Caki2 (cell line): Measurements from ENCODE around the gene SYNDIG1. TPM values are rescaled to one million over a fixed set of nuclear protein-coding genes. Genes with fewer than 3 reads are reported as not detected.

Experiments used
- DNase-seq: peaks from one replicate; pipeline ENCODE4 v3.0.0-alpha.2; 2015; ENCODE audit warnings: low read depth
- in situ Hi-C: cut with HindIII; loops from 2 replicates; pipeline ENCODE4 v1.10.0; 2016; ENCODE audit warnings: low sequenced_read_pairs, low pct_unique_long_range_greater_than_20kb, mixed read lengths
- total RNA-seq: library from RNA; depleted of rRNA; stranded (reverse); fragments of >200 nt; shearing (Covaris generic); gene quantifications from 2 replicates; pipeline ENCODE4 v1.2.3, GENCODE V29; 2014; ENCODE audit warnings: low replicate concordance; rRNA removed

The SYNDIG1 gene
- total RNA-seq, result 0.09 and 0.44 TPM in 2 replicates

DNA sequence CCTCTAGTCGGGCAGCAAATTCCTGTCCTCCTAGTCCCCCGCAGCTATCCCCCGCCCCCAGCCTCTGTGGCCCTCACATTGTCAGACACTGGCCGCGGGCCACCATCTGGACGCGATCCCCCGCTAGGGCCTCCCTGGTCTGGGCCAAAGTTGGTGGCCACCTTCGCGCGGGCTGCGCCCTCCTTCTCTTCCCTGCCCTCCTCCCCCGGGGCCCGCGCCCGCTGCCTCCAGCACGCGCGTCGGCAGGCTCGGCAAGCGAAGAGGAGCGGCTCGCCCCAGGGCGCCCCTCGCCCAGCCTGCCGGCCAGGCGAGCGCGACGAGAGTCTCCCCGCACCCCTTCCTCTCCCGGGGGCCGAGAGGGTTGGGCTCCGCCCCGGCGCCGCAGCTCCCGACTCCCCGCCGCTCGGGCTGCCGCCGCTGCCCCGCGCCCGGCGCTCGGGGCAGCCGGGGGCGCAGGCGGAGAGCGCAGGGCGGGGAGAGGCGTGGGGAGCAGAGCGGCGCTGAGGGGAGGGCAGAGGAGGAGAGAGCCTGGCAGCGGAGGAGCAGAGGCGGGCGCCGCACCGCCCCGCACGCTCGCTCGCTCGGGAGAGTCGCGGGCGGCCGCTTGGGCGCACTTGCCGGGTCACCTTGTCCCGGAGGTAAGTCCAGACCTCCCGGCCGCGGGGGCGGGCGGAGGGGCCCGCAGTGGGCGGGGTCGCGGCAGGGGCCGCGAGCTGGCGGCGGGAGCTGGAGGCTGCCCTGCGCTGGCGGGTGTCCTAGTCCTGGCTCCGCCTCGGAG lies at the start of gene SYNDIG1:
TSS of gene SYNDIG1 (plus strand) at position 514 of the 778 bp plus-strand sequence. CDS start 73,469 bp downstream, outside the sequence.
- peak; percentile 35 for DNase-seq
- in situ Hi-C loops, result no loop called here

DNA sequence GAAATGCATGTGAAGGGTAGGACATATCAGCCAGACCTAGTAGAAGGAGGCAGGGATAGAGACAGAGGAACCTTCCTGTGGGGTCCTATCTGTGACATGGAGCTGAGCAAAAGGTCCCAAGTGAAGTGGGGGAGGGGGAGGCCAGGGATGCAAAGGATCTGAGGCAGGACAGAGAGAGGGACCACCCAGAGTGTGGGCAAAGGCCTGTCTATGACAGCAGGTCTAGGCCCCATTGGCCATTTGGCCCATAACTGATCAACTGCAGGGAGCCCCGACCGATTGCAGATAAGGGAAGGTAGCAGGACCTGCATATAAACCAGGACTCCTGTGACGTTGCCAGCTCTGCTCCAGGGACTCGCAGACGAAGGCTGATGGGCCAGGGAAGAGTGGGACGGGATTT lies 49.6 kb upstream of the SYNDIG1 start:
- no peak for DNase-seq
- in situ Hi-C loops, result no loop called here

GRCh38 chr20:24420567-24420966 lies 48.9 kb upstream of the SYNDIG1 start:
- in situ Hi-C loops, result no loop called here
- no peak for DNase-seq

DNA sequence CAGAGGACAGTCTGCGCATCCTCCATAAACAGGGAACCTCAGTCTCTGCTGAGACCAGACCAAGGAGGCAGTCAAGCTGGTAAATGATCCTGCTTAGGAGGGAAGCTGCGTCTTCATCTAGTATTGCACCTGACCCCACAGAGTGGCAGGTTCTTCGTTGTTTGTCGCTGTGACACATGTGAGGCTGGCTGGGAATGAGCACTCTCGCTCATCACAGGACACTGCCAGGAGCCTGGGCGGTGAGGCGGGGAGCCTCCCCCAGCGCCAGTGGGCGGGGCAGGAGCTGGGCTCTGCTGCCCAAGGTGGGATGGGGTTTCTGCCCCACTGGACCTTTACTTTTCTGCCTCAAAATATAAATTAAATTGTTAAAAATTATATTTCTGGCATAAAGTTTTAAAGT lies 48.4 kb upstream of the SYNDIG1 start:
- in situ Hi-C loops, result no loop called here
- DNase-seq, result no peak

- in situ Hi-C loops, result no loop called here
- DNase-seq, result no peak
Measured at GRCh38 chr20:24422091-24422760, 47.2 kb upstream of the SYNDIG1 start.

GRCh38 chr20:24423390-24424313 lies 45.8 kb upstream of the SYNDIG1 start:
- in situ Hi-C loops, result no loop called here
- DNase-seq, result no peak

- in situ Hi-C loops, result no loop called here
- DNase-seq, result no peak
Measured at GRCh38 chr20:24425523-24426135, 43.8 kb upstream of the SYNDIG1 start.

DNA sequence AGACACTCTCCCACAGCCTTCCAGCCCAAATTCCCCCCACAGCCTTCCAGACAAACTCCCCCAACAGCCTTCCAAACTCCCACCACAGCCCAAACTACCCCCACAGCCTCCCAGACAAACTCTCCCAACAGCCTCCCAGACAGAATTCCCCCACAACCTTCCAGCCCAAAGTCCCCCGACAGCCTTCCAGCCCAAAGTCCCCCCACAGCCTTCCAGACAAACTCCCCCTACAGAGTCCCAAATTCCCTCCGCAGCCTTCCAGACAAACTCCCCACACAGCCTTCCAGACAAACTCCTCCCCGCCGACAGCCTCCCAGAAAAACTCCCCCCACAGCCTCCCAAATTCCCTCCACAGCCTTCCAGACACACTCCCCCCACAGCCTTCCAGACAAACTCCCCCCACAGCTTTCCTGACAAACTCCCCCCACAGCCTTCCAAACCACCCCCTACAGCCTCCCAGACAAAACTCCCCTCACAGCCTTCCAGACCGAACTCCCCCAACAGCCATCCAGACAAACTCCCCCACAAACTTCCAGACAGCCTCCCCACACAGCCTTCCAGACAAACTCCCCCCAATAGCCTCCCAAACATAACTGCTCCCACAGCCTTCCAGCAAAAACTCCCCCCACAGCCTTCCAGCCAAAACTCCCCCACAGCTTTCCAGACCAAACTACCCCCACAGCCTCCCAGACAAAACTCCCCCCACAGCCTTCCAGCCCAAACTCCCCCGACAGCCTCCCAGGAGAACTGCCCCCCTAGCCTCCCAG lies 38.0 kb upstream of the SYNDIG1 start:
- no peak for DNase-seq
- in situ Hi-C loops, result no loop called here

GRCh38 chr20:24432046-24432442 lies 37.4 kb upstream of the SYNDIG1 start:
- in situ Hi-C loops, result no loop called here
- DNase-seq, result no peak

DNA sequence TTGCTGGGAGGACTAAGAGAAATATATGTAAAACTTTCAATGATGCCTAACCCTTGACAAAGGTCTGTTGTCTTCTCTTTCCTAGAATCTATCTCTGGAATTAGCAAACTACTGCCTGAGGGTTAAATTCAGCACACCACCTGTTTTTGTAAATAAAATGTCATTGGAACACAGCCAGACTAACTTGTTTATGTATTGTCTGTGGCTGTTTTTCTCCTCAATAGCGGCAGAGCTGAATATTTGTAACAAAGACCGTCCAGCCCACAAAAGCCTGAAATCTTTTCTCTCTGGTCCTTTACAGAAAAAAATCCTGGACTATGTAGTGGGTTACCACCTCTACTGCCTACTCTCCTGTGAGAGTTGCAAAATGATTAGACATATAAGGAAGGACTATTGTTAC lies 33.3 kb upstream of the SYNDIG1 start:
- in situ Hi-C loops, result no loop called here
- no peak for DNase-seq

GRCh38 chr20:24437196-24438082 lies 32.0 kb upstream of the SYNDIG1 start:
- no peak for DNase-seq
- in situ Hi-C loops, result no loop called here

DNA sequence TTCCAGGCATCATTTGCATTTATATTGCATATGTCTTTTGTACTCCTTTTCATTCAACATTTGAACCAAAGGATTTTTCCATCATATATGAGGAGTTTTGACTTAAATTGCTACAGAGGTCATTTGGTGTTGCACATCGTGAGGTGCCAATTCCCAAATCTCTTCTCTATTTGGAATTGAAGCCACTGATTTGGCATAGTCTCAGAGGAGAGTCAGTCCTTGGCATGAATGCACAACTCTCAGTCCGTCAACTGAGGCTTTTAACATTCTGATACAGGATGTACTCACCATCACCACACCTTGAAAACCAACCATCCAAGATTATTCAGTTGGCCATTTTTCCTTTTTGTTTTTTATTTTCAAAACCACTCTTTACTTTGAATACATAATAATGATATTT lies 31.1 kb upstream of the SYNDIG1 start:
- no peak for DNase-seq
- in situ Hi-C loops, result no loop called here

DNA sequence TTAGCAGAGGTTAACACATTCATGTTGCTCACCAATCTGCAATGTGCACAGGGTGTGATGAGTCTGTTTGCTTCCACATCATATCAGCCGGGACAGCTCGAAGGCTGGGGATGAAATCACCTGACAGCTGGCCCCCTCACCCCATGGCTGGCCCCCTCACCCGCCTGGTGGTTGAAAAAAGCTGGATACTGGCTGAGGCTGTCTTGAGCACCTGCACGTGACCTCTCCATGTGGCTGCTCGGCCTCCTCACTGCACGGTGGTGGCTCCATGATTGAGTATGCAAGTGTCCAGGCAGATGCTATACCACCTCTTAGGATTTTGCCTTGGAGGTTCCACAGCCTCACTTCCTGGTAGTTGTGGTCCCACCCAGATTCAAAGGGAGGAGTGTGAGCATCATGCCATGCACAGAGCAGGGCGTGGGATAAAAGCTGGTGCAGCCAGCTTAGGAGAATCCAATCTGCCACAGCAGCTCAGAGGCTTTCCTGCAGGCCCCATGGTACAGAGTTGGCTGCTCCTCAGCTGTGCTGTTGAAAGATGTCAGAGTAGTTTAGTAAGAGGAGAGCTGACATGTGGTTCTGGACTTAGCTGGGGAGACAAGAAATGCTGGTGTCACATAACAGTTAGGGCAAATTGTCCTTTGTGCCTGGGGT lies 29.6 kb upstream of the SYNDIG1 start:
- in situ Hi-C loops, result no loop called here
- DNase-seq, result no peak

- in situ Hi-C loops, result no loop called here
- DNase-seq, result no peak
Measured at GRCh38 chr20:24441661-24442060, 27.8 kb upstream of the SYNDIG1 start.

GRCh38 chr20:24442909-24443308 lies 26.5 kb upstream of the SYNDIG1 start:
- DNase-seq, result no peak
- in situ Hi-C loops, result no loop called here

DNA sequence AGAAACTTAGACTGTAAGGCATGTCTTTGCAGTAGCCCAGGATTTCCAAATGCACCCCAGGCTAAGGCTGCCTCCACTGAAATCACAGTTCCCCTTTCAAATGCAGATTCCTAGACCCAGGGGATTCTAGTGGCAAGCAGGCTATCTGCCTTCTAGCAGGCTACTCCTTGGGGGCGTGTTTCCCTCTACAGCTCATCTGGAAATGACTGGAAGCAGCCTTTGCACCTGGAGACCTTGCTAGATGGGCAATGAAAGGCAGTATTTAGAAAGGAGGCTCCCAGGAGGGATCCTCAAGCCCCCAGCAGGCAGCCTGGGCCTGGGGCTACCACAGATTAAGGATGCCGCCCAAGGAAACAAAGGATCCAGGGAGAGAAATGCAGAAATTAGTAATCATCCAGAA lies 26.0 kb upstream of the SYNDIG1 start:
- no peak for DNase-seq
- in situ Hi-C loops, result no loop called here
